ENCODE data around the gene ARHGEF25.
"Not testable (repeated sequence)": the region's sequence is repeated elsewhere in the genome, so short reads cannot be mapped to it uniquely, and the experiment has no call there.

The ARHGEF25 gene

GRCh38 chr12:57586128-57586527, 25.1 kb upstream of the ARHGEF25 start:
- DNase-seq, result no peak

GRCh38 chr12:57586832-57587429, 24.3 kb upstream of the ARHGEF25 start:
- no peak for DNase-seq

DNA sequence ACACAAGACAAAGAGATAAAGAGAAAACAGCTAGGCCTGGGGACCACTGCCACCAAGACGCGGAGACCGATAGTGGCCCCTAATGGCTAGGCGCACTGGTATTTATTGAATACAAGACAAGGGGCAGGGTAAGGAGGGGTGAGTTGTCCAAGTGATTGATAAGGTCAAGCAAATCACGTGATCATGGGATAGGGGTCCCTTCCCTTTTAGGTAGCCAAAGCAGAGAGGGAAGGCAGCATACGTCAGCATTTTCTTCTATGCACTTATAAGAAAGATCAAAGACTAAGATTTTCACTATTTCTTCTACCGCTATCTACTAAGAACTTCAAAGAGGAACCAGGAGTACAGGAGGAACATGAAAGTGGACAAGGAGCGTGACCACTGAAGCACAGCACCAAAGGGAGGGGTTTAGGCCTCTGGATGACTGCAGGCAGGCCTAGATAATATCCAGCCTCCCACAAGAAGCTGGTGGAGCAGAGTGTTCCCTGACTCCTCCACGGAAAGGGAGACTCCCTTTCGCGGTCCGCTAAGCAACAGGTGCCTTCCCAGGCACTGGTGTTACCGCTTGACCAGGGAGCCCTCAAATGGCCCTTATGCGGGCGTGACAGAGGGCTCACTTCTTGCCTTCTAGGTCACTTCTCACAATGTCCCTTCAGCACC, 22.2 kb upstream of the ARHGEF25 start:
- DNase-seq, result not testable (repeated sequence)

DNA sequence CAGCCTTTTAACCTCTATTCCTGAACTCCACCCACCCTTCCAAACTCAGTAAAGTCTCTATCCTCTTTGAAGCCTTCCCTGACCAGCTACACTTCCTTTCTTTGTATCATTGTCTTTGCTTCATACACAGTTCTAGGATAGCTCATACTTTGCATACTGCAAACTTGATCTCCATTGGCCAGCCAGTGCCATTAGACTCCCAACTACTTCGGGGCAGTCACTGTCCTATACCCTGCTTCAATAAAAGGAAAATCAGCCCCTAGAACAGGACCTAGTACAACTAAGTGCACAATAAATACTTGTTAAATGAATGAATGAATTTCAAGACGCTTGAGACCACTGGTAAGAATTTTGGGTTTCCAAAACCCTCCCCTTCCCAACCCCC, 20.8 kb upstream of the ARHGEF25 start:
- peak; percentile 30 for DNase-seq

DNA sequence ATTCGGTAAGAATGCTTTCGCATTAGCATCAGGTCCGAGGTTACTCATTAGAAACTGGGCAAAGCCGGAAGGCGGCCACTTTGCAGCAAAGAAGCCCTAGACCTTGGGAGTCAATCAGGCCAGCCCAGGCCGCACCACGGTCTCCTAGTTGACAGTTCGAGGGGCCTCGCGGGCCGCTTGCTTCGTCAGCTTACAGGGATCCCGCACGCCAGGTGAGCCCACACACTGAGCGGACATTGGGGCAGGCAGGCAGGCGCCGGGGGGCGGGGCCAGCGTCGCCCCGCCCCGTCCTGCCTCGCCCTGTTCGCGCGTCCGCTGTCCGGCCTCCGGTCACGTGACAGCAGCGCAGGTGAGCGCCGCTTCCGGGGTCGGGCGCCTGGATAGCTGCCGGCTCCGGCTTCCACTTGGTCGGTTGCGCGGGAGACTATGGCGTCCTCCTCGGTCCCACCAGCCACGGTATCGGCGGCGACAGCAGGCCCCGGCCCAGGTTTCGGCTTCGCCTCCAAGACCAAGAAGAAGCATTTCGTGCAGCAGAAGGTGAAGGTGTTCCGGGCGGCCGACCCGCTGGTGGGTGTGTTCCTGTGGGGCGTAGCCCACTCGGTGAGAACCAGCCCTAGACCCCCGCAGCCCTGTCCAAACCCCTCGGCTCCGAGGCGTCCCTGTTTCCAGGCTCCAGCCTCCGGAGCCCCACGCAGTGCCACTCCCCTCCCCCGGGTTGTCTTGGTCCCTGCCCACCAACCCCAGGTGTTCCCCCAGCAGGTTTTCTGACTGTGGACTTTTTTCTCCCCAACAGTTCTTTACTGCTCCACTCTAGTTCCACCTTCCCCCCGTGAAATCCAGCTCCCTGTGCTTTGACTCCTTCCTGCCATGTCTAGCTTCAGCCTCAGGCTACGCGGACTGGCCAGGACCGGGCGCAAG, 20.1 kb upstream of the ARHGEF25 start, which contains the start of gene PIP4K2C:
Gene PIP4K2C (plus strand): TSS at position 329 of the 918 bp plus-strand sequence. CDS start 98 bp downstream, at position 427.
- DNase-seq, result peak; percentile 53

- no peak for DNase-seq
These were observed 19.4 kb upstream of the ARHGEF25 start for GRCh38 chr12:57591782-57592325.

GRCh38 chr12:57592551-57593165, 18.6 kb upstream of the ARHGEF25 start:
- DNase-seq, result no peak

GRCh38 chr12:57593187-57593586, 18.0 kb upstream of the ARHGEF25 start:
- no peak for DNase-seq

DNA sequence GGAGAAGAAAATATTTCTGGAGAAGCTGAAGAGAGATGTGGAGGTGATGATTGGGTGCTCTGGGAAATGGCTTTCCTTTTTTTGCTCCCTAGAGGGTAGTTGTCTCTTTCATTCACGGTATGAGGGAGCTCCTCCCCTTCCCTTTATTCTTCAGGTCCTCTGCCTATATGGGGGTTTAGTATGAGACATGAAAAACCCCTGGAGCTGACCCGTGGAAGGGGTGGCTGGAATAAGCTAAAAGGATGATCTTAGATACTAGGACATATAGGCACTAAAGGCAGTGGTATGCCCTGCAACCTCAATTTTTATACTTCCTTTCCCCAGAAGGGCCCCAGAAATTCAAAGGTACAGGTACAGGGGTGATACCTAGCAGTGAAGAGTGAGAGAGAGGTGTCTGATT, 10.8 kb upstream of the ARHGEF25 start:
- DNase-seq, result no peak

DNA sequence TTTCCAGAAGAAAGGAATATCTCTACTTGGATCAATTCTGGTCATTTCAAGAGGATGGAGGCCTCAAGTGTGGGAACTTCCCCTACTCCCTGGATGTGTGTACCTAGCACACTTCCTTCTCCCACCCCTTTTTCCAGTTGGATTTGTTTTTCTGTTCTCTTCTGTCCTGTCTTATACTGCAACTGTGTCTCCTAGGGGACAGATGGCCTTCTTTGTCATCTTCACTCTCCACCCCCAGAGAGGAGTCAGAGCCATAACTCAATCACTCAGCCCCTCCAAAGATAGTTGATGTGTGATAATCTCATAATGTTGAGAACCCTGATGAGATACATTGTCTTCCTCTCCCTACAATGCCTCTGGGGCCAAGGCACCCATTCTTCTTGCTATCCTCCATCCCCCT, 8.7 kb upstream of the ARHGEF25 start:
- DNase-seq, result no peak

DNA sequence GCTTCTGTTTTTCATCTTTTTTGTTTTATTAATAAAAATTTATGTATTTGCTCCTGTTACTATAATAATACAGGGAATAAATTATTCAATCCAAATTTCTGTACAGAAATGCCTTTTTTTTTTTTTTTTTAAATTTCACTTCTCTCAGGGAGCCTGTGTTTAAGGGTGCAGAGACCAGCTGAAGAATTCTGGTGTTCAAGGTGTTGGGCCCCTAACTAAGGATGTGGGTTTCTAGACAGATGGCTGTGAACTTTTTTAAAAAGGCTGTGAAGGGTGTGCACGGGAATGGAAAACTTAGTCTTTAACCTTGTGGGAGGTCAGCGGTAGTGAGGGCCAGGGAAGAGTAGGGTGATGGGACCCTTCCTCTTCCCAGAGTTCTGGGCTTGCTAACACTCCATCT, 7.9 kb upstream of the ARHGEF25 start:
- no peak for DNase-seq

- peak; percentile 30 for DNase-seq
These were observed 7.3 kb upstream of the ARHGEF25 start for GRCh38 chr12:57603815-57604453.

DNA sequence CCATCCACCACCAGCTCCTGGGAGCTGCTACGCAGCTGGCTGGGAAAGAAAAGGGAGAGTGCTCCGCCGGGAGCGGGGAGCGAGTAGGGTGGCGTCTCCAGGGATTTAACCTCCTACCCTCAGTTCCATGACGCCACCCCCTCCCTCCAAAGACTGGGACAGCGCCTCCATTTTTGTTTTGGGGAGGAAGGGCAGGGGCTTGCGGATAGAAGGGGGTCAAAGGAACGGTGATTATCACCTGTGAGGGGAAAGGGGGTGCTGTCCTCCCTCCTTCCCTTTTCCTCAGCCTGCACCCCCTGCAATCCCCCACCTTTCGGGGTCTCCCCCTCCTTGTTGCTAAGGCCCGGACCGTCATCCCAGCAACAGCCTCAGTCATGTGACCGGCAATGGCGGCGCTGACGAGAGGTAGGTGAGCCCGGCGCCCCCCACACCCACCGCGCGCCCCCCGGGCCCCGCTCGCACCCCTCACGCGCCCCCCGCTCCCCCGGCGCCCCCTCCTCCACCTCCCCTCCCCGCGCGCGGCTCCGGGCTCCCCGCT, 6.7 kb upstream of the ARHGEF25 start, which contains the start of gene DTX3:
Gene DTX3 (plus strand): TSS at position 371 of the 538 bp plus-strand sequence. CDS start 1,694 bp downstream, outside the sequence.
- peak; percentile 18 for DNase-seq

DNA sequence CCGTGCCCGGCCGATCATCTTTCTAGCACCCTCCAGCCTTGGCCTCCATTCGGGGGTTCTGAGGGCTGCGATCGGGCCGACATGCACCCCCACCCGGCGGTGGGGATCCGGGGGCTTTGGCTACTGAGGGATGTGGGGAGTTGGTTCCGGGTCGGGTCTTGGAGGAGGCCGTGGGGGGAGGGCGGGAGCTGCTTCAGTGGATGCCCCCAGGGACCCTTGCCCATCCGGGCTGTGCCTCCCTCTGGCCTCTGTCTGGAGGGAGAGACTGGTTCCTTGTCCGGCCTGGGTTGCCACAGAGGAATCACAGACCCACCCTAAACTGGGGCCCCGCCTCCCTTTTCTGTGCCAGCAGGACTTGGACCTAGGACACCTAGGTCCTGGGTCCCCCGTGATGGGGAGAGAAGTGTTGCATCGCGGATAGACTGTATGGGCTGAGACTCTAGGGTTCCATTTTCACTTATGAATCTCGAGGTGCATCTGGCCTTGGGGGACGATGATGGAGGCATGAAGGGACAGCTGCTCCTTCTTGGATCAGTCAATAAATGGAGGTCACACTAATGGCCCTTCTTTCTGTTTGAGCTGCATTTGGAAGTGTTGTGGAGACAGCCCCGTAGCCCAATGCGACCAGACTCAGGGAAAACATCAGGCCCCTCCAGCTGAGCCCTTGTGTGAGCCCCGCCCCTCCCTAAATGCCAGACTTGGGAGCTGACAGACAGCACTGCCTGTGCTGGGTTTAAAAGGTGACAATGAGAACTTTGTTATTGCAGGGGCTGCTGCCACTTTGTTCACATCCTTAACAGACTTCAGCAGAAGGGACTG, 6.0 kb upstream of the ARHGEF25 start:
- no peak for DNase-seq

- DNase-seq, result no peak
These were observed 5.4 kb upstream of the ARHGEF25 start for GRCh38 chr12:57605811-57606311.

DNA sequence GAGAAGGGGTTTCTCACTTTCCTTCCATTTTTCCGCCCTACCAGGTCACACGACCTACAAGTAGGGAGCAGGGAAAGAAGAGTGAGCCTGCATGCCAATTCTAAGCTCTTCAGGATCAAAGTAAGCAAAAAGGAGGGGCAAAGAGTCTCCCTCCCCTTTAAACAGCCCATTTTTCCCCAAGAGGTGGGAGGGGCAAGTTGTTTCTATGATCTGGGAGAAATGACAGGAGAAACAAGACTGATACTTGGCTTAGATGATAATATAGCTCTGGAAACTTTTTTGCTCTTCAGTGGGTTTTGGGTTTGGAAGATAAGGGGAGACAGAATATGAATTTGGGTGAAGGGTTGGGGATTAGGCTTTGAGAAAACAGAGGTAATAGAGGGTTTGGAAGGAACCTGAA, 4.8 kb upstream of the ARHGEF25 start:
- no peak for DNase-seq

DNA sequence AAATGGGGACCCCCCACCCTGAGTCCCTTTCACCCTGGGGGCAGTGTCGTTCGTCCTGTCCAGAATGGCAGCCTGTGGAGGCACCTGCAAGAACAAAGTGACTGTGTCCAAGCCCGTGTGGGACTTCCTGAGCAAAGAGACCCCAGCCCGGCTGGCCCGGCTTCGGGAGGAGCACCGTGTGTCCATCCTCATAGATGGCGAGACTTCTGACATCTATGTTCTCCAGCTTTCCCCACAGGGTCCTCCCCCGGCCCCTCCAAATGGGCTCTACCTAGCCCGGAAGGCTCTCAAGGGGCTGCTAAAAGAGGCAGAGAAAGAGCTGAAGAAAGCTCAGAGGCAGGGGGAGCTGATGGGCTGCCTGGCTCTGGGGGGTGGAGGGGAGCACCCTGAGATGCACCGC, 4.4 kb upstream of the ARHGEF25 start:
- DNase-seq, result no peak

GRCh38 chr12:57607958-57608663, 3.1 kb upstream of the ARHGEF25 start:
- no peak for DNase-seq

- no peak for DNase-seq
These were observed 2.0 kb upstream of the ARHGEF25 start for GRCh38 chr12:57609101-57609780.

Measured in NCI-H2227 treated with DMSO at 0.1 percent for 48 hours (cell line).